Measurements from ENCODE around the gene CORO2B.

CORO2B gene

DNA sequence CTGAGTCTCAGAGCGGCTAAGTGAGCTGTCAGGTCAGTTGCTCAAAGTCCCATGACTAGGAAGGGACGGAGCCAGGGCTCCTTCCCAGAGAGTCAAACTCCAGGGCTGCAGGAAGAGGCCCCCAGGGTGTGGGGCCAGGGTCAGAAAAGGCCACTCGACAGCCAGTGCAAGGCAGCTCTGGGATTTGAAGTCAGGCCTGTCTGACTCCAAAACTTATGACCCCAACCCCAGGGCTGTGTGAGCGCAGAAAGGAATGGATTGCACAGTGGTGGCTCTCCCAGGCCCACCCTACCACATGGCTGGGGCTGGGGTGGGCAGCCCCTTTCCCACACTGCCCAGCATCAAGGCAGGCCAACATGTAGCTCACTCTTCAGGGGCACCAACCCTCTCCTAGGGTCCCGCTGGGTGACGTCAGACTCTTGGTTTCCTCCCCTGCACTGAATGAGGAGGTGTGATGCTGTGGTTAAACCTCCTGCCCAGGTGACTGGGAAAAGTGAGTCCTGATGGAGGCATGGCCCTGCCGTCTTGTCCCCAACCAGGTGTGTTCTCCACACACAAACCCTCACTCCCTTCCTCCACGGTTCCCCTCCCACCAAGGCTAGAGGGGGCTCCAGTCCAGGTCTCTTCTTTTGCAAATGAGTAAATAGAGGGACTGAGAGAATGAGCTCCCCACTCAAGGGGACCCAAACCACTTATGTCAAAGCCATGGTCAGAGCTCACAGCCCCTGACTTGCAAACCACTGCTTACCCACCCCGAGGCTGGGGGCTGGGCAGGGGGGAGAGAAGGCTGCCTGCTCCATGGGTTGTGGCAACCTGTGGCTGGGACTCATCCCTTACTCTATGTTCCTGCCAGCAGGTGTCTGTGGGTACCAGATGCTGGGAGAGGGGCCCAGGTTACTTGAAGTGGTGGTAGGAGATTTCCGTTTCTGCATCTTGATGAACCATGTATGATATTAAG, 23.8 kb upstream of the CORO2B start:
- no peak for DNase-seq

DNA sequence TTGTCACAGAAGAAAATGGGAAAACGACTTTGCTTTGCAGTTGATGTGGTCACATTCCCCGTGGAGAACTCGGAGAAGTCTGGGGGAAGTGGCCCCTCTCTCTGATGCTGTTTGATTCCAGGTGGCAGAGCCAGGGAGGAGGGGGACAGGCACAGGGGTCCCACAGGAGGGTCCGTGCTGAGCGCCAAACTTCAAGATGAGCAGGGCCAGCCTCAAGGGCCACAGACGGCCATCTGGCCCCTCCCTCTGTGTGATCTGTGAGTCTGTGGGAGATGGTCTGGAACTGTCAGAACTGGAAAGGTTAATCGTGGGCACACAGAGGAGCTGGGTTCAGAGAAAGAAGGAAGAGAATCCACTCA, 23.1 kb upstream of the CORO2B start:
- no peak for DNase-seq

DNA sequence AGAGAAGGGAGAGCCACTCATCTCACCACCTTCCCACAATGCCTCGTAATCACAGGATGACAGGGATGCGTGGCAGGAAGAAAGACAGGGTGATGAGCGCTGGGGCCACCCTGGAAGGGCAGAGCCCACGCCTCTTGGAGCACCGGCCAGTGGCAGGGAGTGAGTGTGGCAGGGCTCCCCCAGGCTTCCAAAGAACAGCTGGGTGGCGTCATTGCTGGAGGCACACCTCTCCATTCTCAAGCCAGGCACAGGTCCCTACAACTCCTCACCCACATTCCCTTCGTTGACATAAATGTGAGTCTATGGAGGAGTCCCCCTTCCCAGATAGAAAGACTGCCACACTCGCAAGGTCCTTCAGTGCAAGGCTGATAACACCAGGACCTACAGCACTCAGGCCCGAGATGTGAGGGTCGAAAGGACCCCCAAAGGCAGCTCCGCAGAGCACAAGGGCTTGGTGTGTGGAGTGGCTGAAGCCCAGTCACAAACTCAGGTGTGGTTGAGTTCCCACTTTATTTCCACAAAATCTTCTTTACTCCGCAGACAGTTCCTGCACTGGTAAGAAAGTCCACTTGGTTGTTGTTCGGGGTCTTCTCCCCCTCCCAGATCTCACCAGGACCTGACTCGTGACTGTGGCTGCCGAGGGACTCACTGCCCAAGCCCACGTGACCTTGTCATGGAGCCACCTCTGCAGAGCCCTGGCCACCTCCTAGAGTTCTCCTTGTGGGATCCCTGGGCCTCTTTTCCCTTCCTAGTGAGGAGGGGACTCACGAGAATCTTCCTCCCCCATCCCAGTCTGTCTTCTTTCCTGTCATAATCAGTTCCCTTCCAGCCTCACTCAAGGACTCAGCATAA, 22.4 kb upstream of the CORO2B start:
- DNase-seq: no peak

DNA sequence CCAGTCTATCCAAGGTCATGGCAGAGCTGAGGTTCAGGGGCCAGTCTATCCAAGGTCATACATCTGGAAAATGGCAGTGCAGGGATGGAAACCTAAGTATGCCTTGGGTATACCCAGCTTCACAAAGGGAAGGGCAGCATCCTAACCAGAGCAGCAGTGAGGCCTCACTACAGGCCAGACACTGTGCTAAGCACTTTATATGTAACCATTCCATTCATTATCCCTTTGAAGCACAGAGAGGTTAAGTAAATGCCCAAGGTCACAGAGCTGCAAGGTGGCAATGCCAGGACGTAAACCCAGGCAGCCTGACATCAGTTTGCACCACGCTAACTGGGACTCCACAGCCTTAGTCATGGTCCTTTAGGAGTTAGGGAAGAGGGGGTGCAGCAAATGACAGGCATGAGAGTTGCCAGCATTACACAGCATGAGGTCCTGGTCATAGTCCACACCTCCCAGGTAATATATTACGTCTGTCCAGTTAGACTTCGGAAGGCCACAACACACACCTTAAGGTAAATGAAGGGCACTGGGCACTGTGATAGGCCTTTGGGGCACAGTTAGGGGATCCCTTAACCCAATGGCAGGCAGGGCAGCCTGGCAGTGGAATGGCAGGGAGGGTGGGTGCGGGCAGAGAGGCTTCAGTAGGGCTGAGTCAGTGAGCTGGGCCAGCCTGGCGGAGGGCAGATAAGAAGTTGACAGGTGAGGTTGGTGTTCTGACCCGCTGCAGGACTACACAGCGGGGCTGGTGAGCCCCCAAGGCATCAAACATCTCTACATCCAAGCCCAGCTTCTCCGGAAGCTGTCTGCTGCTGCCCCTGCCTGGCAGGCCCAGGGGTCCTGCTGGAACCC, 21.1 kb upstream of the CORO2B start:
- no peak for DNase-seq

DNA sequence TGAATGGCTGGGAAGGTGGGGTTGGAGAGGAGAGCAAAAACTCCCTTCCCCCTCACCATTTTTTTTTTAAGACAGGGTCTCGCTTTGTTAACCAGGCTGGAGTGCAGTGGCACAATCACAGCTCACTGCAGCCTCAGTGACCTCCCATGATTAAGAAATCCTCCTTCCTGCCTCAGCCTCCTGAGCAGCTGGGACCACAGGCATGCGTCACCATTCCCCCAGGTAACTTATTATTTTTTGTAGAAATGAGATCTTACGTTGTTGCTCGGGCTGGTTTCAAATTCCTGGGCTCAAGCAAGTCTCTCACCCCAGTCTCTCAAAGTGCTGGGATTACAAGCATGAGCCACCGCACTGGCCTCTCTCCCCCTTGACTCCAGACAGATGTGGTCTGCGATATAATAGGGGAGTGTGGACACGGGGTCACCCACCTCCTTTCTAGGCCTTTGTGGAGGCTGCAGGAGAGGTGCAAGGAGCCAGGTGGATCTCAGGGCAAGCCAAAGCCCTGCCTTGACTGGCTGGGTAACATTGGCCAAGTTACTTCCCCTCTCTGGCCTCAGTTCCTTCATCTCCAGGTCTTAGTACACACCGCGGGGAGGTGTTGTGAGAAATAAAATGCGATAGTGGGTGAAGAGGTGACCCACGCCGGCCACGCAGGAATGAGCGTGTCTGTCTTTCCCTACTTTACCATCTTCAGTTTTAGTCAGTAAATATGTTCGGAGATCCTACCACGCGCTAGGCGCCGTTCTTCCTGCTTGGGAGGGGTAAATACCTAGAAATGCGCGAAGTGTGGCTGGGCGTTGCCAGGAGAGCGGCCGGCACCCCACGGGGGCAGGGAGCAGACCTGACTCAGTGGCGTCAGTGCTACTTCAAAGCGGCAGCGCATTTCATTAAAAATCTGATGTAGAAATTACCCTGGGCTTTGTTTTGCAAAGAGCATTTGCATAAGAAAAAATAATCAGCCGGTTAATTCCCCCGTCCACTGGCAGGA, 20.2 kb upstream of the CORO2B start:
- no peak for DNase-seq

DNA sequence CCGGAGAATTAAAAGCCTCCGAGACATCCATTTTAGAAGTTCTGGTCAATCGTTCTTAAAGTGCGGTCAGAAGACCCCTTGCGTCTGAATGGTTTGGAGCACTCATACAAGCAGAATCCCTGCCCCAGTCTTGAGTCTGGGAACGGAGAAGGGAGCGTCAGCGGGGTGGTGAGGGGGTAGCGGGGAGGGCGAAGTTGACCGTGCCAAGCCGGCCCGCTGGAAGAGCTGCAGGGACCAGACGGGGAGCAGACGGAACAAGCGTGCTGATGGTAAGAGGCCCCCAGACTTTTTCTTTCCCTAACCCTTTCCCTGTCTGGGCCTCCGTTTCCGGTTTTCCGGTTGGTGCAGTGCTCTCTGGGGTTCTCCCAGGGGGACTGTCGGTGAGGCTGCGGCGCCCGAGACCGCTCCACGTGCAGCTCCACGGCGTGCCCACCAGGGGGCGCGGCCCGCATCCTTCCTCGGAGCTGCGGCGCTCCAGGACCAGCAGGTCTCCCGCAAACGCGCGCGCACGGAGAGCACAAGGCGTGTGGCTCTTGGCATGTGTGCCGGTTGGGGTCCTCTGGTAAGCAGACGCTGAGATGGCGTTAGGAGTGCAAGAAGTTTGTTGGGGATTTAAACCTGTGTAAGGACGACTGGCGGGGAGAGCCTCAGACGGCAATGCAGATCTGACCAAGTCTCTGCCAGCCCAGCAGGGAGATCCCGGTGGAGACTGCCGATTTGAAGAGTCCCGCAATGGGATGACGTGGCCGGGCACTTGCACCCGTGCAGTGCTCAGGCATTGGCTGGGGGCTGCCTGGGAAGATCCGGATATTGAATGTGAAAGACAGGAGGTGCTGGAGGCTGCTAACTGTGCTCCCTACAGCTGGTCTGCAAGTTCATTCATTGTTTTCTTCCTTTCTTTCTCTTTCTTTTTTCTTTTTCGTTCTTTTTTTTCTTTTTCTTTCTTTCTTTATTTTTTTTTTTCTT, 19.2 kb upstream of the CORO2B start:
- DNase-seq: peak; percentile 76

DNA sequence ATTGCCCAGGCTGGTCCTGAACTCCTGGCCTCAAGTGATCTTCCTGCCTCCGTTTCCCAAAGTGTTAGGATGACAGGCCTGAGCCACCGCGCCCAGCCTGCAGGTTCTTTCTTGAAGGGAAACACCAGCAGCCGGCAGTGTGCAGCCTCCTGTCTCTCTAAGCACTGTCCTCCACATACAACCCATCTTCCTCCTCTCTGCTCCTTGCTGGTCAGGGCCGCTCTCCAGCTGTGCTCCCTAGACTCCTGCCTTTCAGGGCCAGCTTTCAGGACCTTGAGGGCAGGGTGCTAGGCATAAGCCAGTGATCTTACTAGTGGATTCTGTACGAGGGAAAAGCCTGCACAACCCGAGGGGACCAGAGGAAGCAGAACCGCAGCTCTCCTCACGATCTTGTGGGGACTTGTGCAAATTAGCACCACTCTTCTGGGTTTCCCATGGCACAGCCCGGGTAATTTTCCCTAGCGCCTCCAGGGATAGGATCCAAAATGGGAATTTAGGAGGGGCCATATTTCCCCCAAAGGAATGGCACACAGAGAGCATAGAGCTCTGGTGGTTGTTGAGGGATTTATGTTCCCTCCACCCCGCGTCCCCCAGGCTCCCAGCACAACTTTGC, 18.2 kb upstream of the CORO2B start:
- DNase-seq: no peak

DNA sequence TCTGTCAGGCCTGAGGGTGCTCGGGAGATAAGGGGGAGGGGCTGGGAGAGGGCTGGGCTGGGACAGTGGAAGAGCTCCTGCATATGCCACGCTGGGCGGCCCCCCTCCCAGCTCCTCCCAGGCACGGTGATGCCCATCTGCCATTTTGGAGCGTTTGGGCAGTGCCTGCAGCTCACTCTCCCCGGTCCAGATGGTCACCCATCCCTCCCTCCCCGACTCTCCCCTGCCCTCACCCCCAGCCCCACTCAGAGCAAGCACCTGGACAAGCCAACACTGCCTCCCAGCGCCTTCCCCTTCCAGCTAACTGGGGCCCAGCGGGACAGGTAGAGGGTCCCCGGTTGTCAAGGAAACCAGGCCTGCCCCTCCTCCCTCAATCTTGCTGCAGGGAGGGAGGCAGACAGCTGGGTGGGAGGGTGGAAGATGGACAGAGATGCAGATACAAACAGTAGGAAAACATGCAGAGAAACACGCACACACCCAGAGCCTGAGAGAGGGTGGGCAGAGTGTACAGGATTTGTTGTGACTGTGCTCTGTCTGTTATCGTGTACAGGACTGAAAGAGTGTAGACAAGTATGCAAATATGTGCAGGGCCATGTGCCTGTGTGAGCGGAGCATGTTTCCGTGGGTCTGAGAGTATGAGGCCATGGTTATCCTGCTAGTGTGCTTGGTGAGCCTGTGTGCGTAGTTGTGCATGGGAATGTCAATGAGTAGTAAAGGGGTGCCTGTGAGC, 17.5 kb upstream of the CORO2B start:
- no peak for DNase-seq

DNA sequence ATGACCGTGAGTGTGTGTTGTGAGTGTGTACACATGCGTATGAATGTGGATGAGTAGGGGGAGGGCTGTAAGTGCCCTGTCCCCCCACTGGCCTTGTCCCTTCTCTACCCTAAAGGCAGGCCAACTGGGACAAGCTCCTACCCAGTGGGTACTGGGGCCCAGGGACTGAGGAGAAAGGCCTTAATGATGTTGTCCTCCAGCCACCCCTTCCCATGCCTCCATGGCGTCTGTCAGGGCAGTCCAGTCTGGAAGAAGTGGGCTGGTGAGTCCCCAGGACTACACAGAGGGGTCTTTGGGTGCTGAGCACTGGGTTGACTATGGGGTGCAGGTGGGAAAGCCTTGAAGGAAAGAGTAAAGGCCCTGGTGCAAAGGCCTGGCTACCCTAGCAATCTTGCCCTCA, 16.9 kb upstream of the CORO2B start:
- DNase-seq: no peak

DNA sequence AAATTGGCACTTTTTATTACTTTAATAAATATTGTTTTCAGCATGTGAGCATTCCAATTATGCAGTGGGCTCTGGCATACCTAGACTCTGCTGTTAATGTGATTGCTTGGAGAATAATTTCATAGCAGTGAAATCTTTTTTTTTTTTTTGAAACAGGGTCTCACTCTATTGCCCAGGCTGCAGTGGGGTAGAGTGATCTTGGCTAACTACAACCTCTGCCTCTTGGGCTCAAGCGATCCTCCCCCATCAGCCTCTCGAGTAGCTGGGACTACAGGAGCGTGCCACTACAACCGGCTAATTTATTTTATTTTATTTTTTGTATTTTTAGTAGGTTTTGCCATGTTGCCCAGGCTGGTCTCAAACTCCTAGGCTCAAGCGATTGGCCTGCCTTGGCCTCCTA, 14.6 kb upstream of the CORO2B start:
- no peak for DNase-seq

DNA sequence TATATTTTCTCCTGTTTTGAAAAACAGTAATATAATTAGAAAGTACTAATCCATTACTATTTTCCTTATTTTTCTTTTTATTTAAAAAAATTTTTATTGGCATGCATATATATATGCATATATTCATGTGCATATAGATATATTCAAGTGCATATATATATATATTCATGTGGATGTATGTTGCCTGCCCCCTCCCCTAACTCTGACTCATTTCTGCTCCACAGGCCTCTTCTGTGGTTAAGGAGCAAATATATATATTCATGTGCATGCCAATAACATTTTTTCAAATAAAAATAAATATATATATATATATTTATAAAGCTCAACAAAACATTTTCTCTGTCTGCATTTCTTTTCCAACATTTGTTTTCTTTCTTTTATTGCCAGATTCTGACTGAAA, 13.6 kb upstream of the CORO2B start:
- no peak for DNase-seq

DNA sequence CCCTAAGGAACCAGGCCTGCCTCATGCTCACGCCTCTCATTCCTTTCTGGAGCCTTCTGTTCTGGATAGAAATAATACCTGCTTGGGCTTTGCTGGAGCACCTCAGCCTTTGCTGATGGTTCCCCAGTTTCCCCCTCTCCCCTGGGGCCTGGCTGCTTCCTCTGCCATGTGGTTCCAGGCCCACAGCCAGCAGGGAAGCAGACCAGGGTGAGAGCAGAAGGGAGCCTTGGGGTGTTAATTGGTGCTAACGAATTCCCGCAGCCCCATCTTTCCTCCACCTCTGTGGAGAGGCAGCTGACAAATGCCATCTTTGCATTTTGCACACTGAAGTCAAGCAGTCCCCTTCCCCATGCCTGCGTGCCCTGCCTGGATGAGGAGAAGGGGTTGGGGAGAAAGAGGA, 13.1 kb upstream of the CORO2B start:
- no peak for DNase-seq

DNA sequence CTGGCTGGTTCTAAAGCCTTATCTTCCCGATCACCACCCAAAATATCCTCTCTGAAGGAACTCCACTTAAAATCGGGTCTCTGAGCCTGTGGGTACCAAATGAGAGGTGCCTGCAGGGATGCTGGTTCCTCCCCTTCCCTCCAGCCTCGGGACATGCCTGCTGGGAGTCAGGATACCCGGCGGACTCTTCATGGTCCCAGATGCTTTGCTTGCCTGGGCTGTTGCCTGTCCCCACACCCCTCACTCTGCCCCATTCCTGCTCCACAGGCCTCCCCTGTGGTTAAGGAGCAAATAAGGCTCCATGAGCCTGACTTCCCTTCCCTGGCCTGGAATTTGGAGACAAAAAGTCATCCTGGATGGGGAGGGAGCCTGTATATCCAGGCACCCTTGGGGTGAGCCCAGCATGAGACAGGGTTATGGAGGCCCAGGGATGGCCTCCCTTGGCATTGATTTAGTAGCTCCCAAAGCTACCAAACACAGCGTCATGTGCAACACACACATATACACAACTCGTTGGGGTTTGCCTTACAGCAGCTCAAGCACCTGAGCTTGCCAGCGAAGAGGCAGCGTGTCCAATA, 12.3 kb upstream of the CORO2B start:
- no peak for DNase-seq

DNA sequence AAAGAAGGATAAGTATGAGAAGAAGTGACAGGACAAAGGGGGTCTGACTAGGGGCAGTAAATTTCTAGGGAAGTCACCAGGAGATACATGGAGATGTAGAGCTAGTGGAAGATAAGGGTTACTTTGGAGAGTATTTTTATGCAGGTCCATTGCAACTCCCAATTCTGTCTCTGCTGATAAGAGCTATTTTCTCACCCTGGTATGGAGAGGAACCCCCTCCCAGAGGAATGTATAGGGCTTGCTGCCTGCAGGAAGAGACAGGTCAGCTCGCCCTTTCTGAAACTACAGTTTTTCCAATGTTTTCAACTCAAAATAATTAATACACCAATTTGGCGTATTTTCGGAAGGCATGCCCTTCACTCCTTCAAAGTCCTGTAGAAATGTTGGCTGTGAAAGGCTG, 11.4 kb upstream of the CORO2B start:
- no peak for DNase-seq

DNA sequence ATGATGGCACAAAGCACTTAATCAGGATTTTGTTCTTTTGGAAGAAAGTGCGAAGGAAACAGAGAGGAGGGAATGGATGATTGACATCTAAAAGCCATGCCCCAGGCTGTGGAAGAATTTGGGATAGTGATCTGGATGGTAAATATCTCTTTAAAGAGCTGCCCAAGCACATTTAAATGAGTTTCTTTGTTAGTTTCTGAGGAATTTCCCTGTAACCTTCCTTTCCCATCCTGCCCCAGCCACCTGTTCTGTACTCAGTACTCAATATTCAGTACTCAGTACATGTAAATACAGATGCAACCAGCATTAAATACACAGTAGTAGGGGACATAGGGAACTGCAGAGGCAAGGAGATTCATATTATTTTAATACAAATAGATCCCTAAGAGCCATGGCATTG, 7.8 kb upstream of the CORO2B start:
- DNase-seq: no peak

DNA sequence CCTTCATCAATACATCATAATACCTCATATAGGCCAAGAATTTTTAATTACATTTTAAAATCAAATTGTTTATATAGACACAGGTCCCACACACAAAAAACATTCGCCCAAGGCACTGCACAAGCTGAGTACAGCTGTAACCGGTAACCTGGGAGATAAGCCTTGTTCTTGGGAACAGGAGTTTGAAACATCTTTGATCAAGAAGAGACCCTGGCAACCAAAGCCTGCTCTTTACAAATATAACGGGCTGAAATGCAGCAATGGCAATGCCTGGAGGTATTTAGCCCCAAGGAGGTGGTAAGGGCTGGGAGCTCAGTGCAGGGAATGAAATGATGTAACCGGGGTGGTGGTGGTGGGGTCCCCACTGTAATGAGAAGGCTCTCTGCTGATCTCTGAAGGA, 7.2 kb upstream of the CORO2B start:
- DNase-seq: no peak

DNA sequence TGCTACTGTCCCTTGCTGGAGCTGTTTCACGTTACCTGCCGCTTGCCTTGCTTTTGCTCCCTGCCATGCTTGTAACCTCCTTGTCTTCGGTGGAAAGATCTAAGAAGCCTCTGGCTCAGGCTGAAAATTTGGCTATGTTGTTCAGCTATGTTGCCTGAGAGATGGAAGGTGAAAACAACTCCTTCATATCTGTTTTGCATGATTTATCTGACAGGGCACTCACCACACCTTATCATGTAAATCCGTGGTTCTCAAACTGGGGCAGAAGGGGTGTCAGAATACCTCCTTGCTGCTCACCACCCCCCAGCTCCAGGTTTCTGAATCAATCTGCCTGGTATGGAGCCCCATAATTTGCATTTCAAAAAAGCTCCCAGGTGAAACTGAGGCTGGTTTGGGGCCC, 6.5 kb upstream of the CORO2B start:
- DNase-seq: no peak

DNA sequence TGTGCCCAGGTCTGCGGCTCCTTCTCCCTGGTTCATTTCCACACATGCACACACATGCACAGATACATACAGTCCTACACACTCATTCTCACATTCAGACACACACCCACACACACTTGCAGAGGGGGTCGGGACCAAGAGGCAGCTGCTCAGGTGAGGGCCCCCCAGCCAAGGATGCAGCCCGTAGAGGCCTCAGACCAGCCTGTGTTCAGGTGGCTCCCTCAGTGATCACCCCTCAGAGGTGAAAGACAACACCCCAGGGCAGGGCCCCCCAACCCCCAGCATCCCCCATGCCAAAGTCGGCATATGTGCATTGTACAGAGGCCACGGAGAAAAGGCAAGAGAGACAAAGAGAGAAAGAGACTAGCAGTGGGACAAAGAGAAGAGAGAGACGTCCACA, 5.9 kb upstream of the CORO2B start:
- DNase-seq: no peak

DNA sequence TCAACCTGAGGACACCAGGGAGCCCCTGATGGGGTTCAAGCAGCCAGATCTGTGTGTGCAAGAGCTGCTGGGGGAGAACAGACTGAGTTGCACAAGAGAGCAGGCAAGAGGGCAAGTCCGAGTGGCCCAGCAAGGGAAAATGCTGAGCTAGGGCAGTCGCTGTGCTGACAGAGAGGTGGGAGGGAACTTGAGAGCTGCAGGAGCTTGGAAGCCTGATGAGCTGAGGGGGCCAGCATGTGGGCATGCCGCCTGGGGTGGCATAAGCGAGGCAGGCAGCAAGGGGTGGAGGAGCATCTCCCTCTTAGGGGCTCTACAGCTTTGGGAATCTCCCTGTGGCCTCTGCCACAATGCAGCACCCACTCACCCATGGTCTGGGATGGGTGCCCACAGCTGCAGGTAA, 4.7 kb upstream of the CORO2B start:
- DNase-seq: no peak
